Measurements from ENCODE around the gene VWA7.
A peak's percentile ranks its signal among the peaks of the same experiment; 100 is the strongest.

Gene VWA7

DNA sequence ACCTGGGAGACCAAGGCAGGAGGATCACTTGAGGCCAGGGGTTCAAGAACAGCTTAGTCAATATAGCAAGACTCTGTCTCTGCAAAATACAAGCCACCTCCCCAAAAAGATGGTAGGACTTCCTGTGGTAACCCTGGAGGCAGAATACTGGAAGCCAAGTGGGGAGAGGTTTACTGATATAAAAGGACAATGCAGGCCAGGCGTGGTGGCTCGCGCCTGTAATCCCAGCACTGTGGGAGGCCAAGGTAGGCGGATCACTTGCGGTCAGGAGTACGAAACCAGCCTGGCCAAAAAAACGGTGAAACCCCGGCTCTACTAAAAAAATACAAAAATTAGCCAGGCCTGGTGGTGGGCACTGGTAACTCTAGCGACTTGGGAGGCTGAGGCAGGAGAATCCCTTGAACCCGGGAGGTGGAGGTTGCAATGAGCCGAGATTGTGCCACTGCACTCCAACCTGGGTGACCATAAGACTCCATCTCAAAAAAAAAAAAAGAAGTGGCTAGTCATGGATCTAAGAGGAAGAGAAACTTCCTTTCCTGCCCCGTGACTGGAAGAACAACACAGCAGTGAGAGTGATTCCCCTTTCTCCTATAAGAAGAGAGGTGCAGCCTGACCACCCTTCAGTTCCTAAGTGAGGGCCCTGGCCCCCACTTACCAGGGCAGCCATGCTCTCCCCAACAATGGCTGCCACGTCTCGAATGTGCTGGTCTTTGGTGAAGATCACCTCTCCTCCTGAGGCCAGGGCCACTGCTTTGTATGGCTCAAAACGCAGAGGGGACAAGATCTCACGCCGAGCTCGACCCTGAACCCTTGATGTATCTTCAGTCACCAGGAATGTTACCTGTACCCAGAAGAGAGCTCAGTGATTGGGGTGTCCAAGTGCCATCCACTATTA lies 8.5 kb downstream of the VWA7 start:
- in situ Hi-C loops (cut with HindIII; ENCODE audit: low pct_unique_long_range_greater_than_20kb, low sequenced_read_pairs) = no loop called here
- no peak for TF ChIP-seq JUND (IDR thresholded peaks at IDR 0.05; ENCODE audit: low read depth)

GRCh38 chr6:31767096-31767645 lies 10.0 kb downstream of the VWA7 start:
- peak; percentile 46 to 52 for DNase-seq (ENCODE audit: low read depth in 1 of 2, low spot score in 1 of 2)
- in situ Hi-C loops (cut with HindIII; ENCODE audit: low pct_unique_long_range_greater_than_20kb, low sequenced_read_pairs) = no loop called here
- no peak for TF ChIP-seq JUND (IDR thresholded peaks at IDR 0.05; ENCODE audit: low read depth)

More for the DNA sequence above, 8.5 kb downstream of the VWA7 start:
- DNase-seq (ENCODE audit: low read depth in 1 of 2, low spot score in 1 of 2) = no peak

- in situ Hi-C loops (cut with HindIII; ENCODE audit: low pct_unique_long_range_greater_than_20kb, low sequenced_read_pairs) = no loop called here
- no peak for TF ChIP-seq JUND (IDR thresholded peaks at IDR 0.05; ENCODE audit: low read depth)
- no peak for DNase-seq (ENCODE audit: low read depth in 1 of 2, low spot score in 1 of 2)
Measured at GRCh38 chr6:31765910-31766794, 11.0 kb downstream of the VWA7 start.

DNA sequence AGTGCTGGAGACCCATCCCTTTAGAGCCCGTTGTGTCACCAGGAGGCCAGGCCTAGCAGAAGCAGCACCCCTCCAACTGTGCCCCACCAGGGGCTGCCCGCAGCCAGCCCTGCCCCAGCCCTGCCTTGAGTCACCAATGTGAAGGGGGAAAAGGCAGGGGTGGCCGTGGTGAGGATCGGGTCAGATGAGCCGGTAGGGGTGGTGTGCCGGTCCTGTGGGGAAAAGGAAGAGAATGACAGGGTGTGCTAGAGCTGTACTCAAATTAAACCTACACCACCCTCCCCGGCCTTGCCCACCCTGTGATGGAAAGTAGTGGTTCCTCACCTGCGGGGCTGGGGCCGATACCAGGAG lies 11.6 kb downstream of the VWA7 start:
- in situ Hi-C loops (cut with HindIII; ENCODE audit: low pct_unique_long_range_greater_than_20kb, low sequenced_read_pairs) = no loop called here

DNA sequence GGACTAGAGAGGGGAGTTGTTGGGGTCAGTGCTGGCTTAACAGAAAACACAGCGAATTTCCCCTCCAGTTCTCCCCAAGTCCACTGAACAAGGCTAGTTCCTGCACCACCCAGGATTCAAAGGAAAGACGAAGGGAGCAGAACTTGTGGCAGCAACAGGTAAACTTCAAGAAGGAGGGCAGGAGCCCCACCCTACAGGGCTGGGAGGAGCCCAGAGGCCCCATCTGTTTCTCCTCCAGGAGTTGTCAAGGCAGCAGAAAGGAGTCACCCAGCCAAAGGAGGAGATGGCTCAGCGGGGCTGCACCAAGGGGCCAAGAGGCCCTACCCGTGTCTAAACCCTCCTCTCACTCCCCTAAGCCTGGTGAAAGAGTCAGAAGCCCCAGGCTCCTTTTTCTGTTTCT lies 12.9 kb downstream of the VWA7 start:
- no peak for TF ChIP-seq JUND (IDR thresholded peaks at IDR 0.05; ENCODE audit: low read depth)
- in situ Hi-C loops (cut with HindIII; ENCODE audit: low pct_unique_long_range_greater_than_20kb, low sequenced_read_pairs) = no loop called here
- DNase-seq (ENCODE audit: low read depth in 1 of 2, low spot score in 1 of 2) = no peak

More for the DNA sequence above, 11.6 kb downstream of the VWA7 start:
- TF ChIP-seq JUND (IDR thresholded peaks at IDR 0.05; ENCODE audit: low read depth) = no peak
- DNase-seq (ENCODE audit: low read depth in 1 of 2, low spot score in 1 of 2) = no peak

DNA sequence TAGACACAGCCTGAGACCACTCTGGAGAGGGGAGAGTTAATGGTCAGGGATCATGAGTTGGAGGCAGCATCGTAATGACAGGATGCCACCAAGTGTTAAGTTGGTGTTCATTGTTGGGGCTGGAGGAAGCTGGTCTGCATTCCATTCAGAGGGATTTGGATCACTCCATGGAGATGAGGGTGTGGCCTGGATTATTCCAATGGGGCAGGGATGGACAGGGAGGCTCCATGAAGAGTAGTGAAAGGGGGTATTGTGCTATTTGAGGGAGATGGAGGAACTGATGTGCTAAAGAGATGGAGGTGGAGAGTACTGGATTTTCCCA lies 13.5 kb downstream of the VWA7 start:
- TF ChIP-seq JUND (IDR thresholded peaks at IDR 0.05; ENCODE audit: low read depth) = no peak

DNA sequence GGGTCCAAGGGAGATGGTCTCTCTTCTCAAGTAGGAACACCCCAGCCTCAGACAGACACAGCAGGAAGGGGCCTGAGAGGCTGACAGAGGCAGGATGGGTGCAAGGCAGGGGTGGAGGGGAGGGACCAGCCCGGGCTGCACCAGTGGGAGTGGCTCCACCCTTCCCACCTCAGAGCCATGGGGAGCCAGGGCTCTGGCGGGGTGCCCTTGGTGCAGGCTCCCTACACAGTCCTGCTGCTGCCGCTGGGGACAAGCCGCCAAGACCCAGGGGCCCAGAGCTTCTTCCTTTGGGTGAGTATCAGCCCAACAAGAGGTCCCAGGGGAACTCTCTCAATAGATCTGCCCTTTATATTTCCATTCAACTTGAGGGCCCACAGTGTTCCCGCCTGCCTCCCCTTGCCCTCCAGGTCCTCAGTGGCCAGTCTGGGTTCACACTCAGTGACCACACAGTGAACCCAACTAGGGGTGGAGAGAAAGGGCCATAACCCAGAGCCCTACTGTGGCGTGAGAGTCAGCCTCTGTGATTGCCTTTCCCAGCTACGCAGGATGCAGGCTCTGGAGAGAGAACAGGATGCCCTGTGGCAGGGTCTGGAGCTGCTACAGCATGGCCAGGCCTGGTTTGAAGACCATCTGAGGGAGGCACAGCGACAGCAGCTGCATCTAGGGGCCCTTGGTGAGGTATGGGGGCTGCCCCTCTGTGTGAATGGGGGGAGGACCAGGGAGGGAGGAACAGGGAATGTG lies 14.1 kb downstream of the VWA7 start:
- DNase-seq (ENCODE audit: low read depth in 1 of 2, low spot score in 1 of 2) = no peak
- TF ChIP-seq JUND (IDR thresholded peaks at IDR 0.05; ENCODE audit: low read depth) = no peak
- in situ Hi-C loops (cut with HindIII; ENCODE audit: low pct_unique_long_range_greater_than_20kb, low sequenced_read_pairs) = no loop called here

More for the DNA sequence above, 13.5 kb downstream of the VWA7 start:
- DNase-seq (ENCODE audit: low read depth in 1 of 2, low spot score in 1 of 2) = peak; percentile 55 to 84
- in situ Hi-C loops (cut with HindIII; ENCODE audit: low pct_unique_long_range_greater_than_20kb, low sequenced_read_pairs) = no loop called here

DNA sequence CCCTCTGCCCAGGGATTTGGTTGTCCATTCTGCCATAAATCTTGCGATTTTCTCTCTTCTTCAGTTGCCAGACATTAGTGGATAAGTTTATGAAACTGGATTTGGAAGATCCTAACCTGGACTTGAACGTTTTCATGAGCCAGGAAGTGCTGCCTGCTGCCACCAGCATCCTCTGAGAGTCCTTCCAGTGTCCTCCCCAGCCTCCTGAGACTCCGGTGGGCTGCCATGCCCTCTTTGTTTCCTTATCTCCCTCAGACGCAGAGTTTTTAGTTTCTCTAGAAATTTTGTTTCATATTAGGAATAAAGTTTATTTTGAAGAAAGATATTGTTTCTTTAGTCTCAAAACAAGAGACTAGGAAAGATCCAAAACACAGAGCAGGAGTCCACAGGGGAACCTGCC lies 14.8 kb downstream of the VWA7 start, which contains the start of gene SAPCD1:
Gene SAPCD1, plus strand, starts transcription at position 301 of the 400 bp plus-strand sequence. CDS start 399 bp downstream, outside the sequence.
- no peak for TF ChIP-seq JUND (IDR thresholded peaks at IDR 0.05; ENCODE audit: low read depth)
- in situ Hi-C loops (cut with HindIII; ENCODE audit: low pct_unique_long_range_greater_than_20kb, low sequenced_read_pairs) = no loop called here
- DNase-seq (ENCODE audit: low read depth in 1 of 2, low spot score in 1 of 2) = no peak

GRCh38 chr6:31761343-31761742 lies 15.8 kb downstream of the VWA7 start:
- DNase-seq (ENCODE audit: low read depth in 1 of 2, low spot score in 1 of 2) = no peak
- no peak for TF ChIP-seq JUND (IDR thresholded peaks at IDR 0.05; ENCODE audit: low read depth)
- in situ Hi-C loops (cut with HindIII; ENCODE audit: low pct_unique_long_range_greater_than_20kb, low sequenced_read_pairs) = no loop called here

- in situ Hi-C loops (cut with HindIII; ENCODE audit: low pct_unique_long_range_greater_than_20kb, low sequenced_read_pairs) = no loop called here
- no peak for DNase-seq (ENCODE audit: low read depth in 1 of 2, low spot score in 1 of 2)
- no peak for TF ChIP-seq JUND (IDR thresholded peaks at IDR 0.05; ENCODE audit: low read depth)
Measured at GRCh38 chr6:31760790-31761189, 16.3 kb downstream of the VWA7 start.

DNA sequence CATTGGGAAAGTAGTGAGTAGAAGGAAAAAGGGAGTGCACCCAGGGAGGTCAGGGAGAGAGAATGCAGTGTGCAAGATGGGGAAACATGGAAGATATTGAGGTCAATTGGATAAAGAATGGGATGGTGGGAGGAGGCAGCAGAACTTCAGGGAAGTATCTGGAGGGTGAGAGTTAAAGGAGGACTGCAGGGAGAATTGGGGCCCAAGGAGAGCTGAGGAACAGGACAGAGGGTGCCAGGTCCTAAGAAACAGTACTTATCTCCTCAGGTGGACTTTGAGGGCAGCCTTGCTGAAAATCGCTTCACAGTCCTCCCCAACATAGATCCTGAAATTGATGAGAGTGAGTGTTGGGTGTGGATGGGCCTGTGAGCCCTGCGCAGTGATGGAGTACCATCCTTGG lies 18.8 kb downstream of the VWA7 start:
- TF ChIP-seq JUND (IDR thresholded peaks at IDR 0.05; ENCODE audit: low read depth) = no peak
- in situ Hi-C loops (cut with HindIII; ENCODE audit: low pct_unique_long_range_greater_than_20kb, low sequenced_read_pairs) = no loop called here
- DNase-seq (ENCODE audit: low read depth in 1 of 2, low spot score in 1 of 2) = no peak

GRCh38 chr6:31752739-31753319 lies 24.3 kb downstream of the VWA7 start:
- no peak for DNase-seq (ENCODE audit: low read depth in 1 of 2, low spot score in 1 of 2)
- in situ Hi-C loops (cut with HindIII; ENCODE audit: low pct_unique_long_range_greater_than_20kb, low sequenced_read_pairs) = no loop called here
- no peak for TF ChIP-seq JUND (IDR thresholded peaks at IDR 0.05; ENCODE audit: low read depth)
